NCI-H1436 (cell line): Measurements from ENCODE around the gene TIAM2.
"Not testable (repeated sequence)": the region's sequence is repeated elsewhere in the genome, so short reads cannot be mapped to it uniquely, and the experiment has no call there.

Source experiments
- DNase-seq: peaks from one replicate; lab custom pipeline; 2025; lab: John Stamatoyannopoulos, UW

TIAM2 gene

DNA sequence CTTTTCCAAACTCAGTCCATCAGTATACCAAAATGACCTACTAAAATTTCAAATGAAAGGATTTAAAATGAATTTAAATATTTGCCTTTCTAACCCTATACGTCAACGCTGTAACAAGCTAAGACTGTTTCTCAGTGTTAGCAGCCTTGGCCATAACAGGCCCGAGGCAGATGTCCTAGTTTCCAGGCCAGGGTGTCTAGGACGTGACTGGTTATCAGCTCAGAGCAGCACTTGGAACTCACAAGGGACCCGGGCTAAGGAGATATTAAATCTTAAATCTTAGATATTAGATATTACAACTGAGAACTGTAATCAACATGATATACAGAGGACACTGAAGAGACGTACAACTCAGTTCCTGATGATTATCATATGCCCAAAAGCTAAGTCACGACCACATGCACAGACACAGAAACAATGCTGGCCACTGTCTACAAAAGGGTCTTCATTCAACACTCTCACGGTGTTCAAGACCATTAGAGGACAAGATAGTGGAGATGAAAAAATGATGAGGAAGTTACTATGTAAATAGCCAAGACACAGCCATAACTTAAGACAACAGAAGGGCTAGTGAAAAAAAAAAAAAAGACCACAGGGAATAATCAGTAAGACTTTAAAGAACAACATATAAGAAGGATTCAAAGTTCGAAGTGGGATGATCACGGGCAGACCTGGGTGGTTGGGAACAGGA is 268.4 kb downstream of the TIAM2 start, which contains the start of gene CLDN20:
Gene CLDN20 (plus strand): TSS at position 641 of the 691 bp plus-strand sequence. CDS start 11,707 bp downstream, outside the sequence.
- DNase-seq: no peak

DNA sequence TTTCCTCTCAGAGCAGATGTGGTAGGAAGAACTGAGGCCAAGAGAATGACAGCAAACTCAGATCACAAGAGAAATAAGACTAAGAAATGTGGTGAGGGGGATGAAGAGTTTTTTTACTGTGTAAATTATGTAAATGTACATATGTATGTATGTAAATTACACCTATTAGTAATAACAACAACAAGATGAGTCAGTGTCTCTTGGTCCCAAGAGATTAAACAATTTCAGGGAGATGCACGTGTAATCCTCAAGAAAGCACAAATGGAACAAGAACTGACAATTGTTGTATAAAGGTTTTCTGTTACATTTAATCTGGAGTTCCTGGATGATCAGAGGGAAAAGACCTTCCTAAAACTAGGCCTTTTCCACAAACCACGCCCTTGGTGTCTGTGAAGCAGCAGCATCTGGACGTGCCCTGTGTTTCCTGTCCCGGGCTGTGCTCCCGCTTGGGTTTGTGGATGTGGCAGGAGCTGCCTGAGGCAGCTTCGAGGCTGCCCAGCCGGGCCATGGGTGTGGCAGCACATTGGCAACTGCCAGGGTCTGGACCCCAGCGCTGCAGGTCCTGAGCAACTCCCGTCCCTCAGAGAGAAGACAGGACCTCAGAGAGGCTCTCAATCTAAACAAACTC is 269.7 kb downstream of the TIAM2 start:
- DNase-seq: no peak

DNA sequence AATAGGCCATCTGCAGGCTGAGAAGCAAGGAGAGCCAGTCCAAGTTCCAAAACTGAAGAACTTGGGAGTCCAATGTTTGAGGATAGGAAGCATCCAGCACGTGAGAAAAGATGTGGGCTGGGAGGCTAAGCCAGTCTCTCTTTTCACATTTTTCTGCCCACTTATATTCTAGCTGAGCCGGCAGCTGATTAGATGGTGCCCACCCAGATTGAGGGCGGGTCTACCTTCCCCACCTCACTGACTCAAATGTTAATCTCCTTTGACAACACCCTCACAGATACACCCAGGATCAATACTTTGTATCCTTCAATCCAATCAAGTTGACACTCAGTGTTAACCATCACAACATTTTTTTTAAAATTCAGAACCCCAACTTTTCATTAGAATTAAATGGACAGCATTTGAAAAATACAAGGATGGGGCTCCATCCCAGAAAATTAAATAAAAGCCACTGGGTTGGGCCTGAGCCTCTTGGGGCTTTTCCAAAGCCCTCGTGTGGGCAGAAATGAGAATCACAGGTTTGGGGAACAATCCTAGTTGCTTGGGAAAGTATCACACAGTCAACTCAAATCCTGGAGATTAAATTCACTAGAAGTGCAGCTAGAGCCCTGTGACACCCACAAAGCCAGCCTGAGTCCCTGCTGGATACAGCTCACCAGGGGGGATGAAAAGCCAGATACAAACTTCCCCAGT is 270.9 kb downstream of the TIAM2 start:
- no peak for DNase-seq

DNA sequence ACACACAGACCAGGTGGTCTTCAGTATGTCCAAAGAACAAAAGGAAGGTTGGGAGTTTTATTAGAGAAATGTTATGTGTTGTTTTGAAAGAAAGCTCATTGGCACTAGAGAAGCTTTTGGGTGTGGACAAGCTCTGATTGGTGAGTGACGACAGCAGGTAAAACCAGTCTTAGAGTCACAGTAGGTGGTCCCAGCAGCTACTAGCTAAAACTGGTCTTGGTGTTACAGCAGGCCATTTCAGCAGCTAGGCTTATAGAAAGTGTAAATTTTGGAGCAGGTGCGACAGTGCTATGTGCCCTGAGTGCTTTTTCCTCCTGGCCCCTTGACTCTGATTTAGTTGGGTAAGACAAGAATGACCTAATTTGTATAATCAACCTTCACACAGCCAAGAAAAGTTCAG is 272.3 kb downstream of the TIAM2 start:
- no peak for DNase-seq

DNA sequence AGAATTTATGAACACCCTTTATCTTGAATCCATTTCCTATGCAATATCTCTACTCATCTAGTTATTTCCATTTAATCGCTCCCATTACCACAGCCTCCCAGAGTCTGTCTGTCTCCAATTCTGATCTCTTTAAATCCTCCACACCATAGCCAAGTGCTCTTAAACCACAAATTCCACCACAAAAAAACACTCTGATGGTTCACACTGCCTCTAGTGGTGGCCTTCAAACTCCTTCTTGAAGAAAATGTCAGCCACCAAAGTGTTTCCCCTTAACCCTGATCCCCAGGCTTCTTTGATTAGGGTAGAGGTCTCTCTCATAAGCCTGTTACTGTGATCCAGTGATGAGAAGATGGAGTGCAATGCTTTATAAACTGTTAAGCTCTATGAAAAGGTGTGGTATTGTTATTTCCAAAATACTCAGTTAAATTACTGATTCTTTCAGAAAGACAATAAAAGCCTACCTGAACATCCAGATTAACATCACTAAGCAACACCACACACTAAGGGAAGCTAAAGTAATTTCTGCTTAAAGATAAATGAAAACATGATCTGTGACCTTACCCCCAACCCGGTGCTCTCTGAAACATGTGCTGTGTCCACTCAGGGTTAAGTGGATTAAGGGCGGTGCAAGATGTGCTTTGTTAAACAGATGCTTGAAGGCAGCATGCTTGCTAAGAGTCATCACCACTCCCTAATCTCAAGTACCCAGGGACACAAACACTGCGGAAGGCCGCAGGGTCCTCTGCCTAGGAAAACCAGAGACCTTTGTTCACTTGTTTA is 273.2 kb downstream of the TIAM2 start:
- DNase-seq: not testable (repeated sequence)

DNA sequence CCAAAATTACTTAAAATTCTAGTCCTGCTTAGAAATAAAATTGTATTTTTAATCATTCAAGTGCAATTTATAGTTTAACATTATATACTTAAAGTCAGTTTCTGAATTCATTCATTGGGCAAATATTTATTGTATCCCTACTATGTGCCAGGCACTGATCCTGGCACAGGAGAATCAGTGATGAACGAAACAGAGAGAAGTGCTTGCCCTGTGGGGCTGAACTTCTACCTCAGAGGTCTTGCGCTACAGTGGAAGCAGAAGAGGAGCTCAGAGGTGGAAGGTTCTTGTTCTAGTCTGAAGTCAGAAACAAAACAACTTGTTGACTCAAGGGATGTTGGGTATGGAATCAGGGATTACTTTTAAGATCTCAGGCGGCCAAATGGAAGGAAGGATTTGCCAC is 274.6 kb downstream of the TIAM2 start:
- no peak for DNase-seq

DNA sequence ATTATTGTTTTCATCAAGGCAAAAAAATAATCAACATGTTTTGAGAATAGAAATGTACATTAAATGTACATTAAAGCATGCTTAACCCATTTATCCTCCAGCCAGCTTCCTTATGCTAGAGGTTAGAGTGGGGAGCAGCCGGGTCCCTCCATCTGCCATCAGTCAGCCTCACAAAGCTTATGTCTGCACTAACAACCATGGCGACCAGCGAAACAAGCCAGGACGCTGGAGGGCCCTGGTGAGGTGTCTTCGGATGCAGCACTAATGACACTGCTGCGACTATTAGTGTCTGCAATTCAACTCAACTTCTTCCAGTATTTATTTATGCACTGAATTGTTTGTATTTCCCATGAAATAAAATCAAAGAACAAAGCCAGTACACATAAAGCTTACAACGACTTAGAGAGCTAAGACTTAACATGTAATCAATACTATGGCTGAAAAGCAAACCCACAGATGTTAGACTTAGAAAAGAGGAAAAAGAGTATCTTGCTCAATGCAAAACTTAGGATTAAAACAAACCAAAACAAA is 275.5 kb downstream of the TIAM2 start:
- DNase-seq: no peak

DNA sequence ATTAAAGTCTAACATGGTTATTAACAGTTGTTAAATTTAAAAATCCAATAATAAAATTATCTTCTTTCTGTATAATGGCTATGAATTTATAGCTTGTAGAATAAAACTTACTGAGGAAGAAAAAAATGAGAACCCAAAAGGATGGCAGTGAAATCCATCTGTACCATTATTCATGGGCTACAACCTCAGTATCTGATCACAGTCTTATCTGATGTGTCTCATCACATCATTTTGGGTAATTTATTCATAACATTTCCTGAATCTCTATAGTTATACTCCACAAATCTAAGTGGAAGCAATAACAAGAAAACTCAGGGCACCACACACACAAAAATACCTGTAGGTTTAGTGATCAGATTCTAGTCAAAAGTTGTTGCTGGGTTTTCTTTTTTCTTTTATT is 276.0 kb downstream of the TIAM2 start:
- DNase-seq: no peak

DNA sequence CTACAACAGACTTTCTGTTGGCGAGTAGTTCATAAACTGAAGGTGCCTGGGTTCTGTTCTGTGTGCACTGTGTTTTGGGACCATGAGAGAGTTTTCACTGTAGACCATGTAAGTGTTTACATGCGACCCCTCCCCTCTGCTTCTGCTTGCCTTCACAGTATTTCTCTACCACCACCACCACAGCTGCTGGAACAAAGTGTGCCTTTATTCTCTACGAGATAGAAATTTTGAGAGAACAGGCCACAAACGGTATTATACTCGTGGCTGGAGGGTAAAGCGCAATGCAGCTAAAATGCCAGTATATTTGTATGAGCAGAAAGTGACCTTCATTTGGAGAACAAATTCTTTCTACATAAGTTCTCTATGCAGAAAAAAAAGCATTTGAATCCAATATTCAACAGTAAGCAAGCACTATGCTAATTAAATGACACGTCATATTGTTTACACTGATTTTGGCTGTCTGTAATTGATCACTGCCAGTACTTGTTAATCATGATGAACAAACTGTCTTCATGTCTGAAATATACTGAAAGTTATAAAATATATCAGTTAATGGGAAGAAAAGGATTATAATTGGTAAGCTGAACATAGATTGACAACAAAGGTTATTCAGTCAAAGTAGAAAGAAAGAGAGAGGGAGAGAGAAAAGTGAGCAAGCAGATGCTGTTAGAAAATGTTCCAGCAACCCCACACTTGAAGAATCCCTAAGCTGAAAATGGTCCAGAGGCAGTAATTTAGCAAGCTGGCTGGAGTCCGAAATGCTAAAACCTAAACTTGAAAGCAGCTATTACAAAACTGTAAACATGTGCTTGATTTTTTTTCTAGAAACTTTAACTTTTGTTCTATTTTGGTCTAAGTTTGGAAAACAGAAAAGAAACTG is 277.5 kb downstream of the TIAM2 start:
- no peak for DNase-seq

DNA sequence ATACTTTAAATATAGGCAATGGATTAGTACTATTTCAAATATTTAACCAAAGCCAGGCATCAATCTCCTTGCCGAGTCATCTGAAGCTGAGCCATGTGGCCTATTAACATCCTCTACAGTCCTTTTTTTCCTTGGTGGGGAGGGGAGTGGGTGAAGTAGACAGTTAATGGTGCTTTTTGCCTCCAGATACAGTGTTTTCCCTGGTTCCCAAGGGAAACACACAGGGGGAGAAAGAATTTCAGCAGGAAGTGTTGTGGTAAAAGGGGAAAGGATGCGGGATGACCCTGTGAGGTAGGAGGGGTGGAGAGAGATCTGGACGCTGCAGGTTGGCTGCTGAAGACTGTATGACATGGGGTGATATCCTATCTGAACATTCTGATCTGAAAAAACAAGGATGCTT is 278.3 kb downstream of the TIAM2 start:
- no peak for DNase-seq

DNA sequence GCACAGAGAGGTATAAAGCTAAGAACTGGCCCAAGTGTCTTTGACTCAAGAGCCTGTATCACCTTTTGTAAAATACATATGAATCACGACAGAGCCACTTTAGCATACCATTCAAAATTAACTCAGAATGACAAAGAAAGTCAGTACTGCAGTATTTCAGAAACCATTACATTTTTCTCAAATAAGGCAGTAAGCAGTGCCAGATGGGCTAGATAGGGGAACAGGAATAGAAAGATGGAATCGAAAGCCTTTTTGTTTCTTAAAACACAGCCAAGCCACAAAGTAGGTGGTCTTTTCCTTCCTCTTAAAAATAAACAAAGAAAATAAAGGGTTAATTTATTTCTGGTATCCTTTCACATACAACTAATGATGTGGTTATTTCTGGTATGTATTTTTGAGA is 279.0 kb downstream of the TIAM2 start:
- no peak for DNase-seq

DNA sequence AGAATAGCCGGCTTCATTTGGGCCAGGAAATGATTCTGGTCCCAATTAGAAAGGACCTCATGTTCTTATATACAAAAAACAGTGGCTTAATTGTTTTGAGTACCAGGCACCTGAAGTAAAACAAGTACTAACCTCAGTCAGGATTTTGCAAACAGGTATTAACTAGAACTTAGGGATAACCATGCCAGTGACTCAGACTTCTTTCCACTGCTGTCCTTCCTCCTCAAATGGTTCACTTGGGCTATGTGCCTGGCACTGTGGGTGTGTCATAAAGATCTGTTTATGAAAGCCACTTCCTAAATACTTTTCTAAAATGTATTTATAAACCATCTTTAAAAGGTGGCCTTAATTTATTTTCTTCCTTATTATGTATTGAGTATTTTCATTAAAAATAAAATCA is 279.4 kb downstream of the TIAM2 start:
- no peak for DNase-seq

DNA sequence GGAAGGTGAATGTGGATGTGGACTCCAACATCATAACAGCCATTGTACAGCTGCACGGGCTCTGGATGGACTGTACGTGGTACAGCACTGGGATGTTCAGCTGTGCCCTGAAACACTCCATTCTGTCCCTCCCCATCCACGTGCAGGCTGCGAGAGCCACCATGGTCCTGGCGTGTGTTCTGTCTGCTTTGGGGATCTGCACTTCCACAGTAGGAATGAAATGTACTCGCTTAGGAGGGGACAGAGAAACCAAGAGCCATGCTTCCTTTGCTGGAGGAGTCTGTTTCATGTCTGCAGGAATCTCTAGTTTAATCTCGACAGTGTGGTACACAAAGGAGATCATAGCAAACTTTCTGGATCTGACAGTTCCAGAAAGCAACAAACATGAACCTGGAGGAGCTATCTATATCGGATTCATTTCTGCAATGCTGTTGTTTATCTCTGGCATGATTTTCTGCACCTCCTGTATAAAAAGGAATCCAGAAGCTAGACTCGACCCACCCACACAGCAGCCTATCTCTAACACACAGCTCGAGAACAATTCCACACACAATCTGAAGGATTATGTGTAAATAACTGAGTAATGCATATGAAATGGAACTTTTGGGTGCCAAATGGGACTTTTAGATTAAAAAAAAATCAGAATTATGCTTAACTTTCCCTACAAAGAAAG is 280.8 kb downstream of the TIAM2 start:
- DNase-seq: no peak

DNA sequence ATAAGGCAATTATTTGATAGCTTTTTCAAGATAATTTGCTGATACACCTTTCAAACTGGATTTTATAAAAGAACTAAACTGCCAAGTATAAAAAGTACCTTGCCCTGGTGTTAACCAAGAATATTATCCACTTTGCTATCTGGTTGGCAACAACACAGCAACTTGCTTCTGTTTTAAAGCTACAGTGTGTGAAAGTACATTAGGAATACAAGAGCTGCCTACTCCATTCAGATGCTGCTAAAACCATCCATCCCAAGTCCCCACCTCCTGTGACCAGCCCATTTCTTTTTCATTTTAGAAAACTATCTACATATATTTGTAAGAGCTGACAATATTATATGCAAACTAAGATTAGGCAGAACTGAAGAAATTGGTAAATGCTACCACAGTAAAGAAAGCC is 281.5 kb downstream of the TIAM2 start:
- DNase-seq: no peak

DNA sequence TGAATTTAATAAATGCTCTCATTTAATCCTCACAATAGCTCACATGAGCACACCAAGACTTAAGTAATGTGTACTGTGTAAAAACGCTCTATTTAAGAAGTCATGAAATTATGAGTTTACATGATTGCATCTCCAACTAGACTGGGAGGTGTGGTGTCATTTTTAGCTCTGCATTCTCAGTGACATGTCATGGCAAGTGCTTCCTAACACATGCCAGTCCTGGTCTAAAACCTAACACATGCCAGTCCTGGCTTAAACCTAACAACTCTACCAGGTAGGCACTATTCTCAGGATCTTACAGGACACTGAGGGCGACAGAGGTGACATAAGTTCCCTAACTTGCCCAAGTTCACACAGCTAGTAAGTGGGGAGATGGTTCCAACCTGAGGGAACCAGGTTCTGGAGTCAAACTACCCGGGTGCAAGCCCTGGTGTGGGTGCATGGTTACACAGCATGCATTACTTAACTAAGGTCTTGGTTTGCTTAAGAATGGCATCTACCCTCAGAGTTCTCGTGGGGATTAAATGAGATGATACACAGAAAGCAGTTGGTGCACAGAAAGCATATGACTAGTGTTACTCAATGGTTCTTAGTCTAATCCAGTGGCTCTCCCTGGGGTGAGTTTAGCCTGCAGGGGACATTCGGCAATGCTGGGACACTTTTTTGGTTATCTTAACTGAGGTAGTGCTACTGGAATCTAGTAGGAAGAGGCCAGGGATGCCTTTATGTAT is 283.4 kb downstream of the TIAM2 start:
- DNase-seq: no peak

DNA sequence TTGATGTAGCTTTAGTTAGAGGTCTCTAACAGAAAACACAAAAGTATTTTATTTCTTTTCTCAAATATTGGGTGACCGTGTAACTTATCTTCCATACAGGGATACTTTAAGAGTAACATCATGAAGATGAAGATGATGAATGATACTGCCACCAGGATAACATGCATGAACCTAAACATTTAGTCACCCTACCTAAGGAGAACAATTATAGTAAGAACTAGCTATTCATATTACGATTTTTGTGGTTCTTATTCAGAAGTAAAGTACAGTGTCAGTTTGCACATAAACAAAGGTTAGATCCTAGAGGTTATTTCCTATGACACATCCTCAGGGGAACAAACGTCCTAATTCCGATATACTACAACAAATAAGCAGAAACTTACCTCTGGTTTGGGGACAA is 289.7 kb downstream of the TIAM2 start:
- DNase-seq: no peak

DNA sequence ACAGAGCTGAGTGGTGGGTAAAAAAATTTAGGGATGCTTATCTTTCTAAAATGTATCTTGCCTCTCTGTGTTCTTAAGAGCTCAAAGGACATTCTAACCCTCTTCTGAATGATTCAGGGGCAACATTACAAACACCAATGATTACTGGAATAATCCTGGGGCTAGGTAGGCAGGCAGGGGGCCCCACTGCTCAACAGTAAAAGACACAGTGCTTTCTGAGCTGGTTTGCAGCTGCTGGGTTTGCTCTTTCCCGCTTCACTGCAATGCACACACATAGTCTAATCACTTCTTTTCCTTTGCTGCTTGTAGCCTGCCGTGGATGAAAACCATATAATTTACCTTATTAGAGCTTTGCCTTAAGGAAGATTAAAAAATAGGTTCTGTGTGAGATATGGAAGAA is 292.6 kb downstream of the TIAM2 start:
- DNase-seq: no peak

DNA sequence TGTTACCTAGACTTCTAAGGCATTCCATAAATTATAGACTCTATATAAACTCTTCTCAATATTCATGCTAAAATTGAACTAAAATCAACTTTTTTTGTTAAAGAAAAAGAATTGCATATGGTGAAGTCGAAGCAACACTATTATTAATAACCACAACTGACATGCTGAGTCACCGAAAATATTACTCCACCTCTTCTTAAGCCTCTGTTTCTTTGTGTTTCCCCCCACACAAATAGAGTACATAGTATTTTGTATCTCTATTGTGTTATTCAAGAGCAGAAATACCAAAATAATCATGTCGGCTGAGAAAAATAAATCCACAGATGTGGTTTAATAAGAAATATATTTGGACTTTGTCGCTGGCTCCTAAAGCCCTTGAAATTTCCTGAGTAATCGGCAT is 295.4 kb downstream of the TIAM2 start:
- DNase-seq: no peak

DNA sequence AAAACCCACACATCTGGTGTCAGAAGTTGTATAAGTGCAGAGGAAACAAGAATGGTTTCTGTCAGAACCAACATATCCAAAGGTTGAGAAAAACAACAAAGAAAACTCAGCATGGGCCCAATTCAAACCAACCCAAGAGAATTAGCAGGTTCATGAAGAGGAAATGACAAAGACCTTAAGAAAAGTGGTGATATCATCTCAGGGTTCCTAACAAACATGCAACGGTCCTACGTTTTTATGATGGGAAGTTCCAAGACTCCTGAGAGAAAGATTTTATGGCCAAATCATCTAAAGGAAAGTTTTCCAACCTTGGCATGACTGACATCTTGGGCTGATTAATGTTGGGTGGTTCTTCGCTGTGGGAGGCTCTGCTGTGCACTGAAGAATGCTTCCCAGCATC is 296.2 kb downstream of the TIAM2 start:
- DNase-seq: no peak

DNA sequence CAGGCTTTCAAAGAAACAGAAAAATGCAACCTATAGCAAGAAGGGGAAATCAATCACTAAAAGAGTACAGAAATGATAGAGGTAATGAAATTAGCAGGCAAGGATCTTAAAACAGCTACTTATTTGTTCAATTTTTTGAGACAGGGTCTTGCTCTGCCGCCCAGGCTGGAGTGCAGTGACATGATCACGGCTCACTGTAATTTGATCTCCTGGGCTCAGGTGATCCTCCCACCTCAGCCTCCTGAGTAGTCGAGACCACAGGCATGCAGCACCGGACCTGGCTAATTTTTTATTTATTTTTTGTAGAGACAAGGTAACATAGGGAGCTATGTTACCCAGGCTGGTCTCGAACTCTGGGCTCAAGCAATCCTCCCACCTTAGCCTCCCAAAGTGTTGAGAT is 297.6 kb downstream of the TIAM2 start:
- no peak for DNase-seq
